ENCODE measurements around the gene TRIOBP.

GRCh38 chr22:37750596-37751162 lies 53.8 kb downstream of the TRIOBP start:
- TF ChIP-seq CTCF (conservative IDR thresholded peaks at IDR 0.05 in 1 of 2, IDR thresholded peaks at IDR 0.05 in 1 of 2; ENCODE audit: low read depth in 1 of 2, low read length in 2 of 2), result no peak
- no peak for TF ChIP-seq EZH2 (IDR thresholded peaks at IDR 0.05; ENCODE audit: low read length, missing control alignments)
